Hepatocyte (in vitro differentiated cells): ENCODE data around the gene PPP3CA. TPM values are rescaled to one million over a fixed set of nuclear protein-coding genes. Genes with fewer than 3 reads are reported as not detected.

Experiments used
- DNase-seq: peaks from one replicate; pipeline ENCODE4 v3.0.0-alpha.2; 2016; ENCODE audit warnings: low spot score
- H2AFZ ChIP-seq: fragments of 200-600 bp; sonication (generic); 2 replicates; pipeline ENCODE4 v1.6.0; 2016; ENCODE audit warnings: antibody characterized with exemption, mild to moderate bottlenecking
- H3K27ac ChIP-seq: fragments of 200-600 bp; sonication (generic); 2 replicates; pipeline ENCODE4 v1.5.1; 2016; ENCODE audit warnings: mild to moderate bottlenecking
- H3K27me3 ChIP-seq: fragments of 200-600 bp; sonication (generic); 2 replicates; pipeline ENCODE4 v1.6.1; 2016
- H3K36me3 ChIP-seq: fragments of 200-600 bp; sonication (generic); replicated peaks from 2 replicates; pipeline ENCODE4 v1.5.1; 2016; ENCODE audit warnings: low read depth; ENCODE audit not compliant: insufficient read depth
- H3K4me1 ChIP-seq: fragments of 200-600 bp; sonication (generic); 2 replicates; pipeline ENCODE4 v1.5.1; 2016; ENCODE audit warnings: mild to moderate bottlenecking, moderate library complexity; ENCODE audit not compliant: insufficient read depth
- H3K4me2 ChIP-seq: fragments of 200-600 bp; sonication (generic); 2 replicates; pipeline ENCODE4 v1.6.0; 2016
- H3K4me3 ChIP-seq: fragments of 200-600 bp; sonication (generic); 2 replicates; pipeline ENCODE4 v1.5.1; 2016; ENCODE audit warnings: mild to moderate bottlenecking
- H3K79me2 ChIP-seq: fragments of 200-600 bp; sonication (generic); 2 replicates; pipeline ENCODE4 v1.6.0; 2017; ENCODE audit warnings: mild to moderate bottlenecking
- H3K9me2 ChIP-seq: fragments of 200-600 bp; sonication (generic); replicated peaks from 2 replicates; pipeline ENCODE4 v1.6.0; 2017; ENCODE audit warnings: mild to moderate bottlenecking; ENCODE audit not compliant: insufficient read depth
- H3K9me3 ChIP-seq: fragments of 200-600 bp; sonication (generic); 2 replicates; pipeline ENCODE4 v1.5.1; 2016; ENCODE audit warnings: low read depth, mild to moderate bottlenecking
- H4K20me1 ChIP-seq: fragments of 200-600 bp; sonication (generic); 2 replicates; pipeline ENCODE4 v1.6.0; 2016; ENCODE audit warnings: mild to moderate bottlenecking; ENCODE audit not compliant: insufficient read depth, poor library complexity, severe bottlenecking
- CTCF ChIP-seq: fragments of 200-600 bp; sonication (generic); IDR thresholded peaks from 2 replicates; pipeline ENCODE4 v1.5.1; 2016; ENCODE audit warnings: antibody characterized with exemption, mild to moderate bottlenecking; ENCODE audit not compliant: poor library complexity
- EZH2 ChIP-seq: fragments of 200-600 bp; sonication (generic); IDR thresholded peaks from 2 replicates; pipeline ENCODE4 v1.6.1; 2016; ENCODE audit warnings: antibody characterized with exemption, mild to moderate bottlenecking, borderline replicate concordance
- EZH2phosphoT487 ChIP-seq: fragments of 200-600 bp; sonication (generic); IDR thresholded peaks from one replicate; pipeline ENCODE4 v1.6.1; 2018; ENCODE audit warnings: antibody characterized with exemption, mild to moderate bottlenecking, low read depth, moderate library complexity; ENCODE audit not compliant: unreplicated experiment, severe bottlenecking
- WGBS: methylation state at CpG from one replicate; pipeline ENCODE4 v1.1.6; 2016; ENCODE audit warnings: low lambda C conversion rate; ENCODE audit errors: missing lambda C conversion rate; 5-methylcytosine and 5-hydroxymethylcytosine counted together
- polyA plus RNA-seq: library from polyadenylated mRNA; unstranded; fragments of >200 nt; fragmentation: Nextera tagmentation; extraction: Ambion mirVana; gene quantifications from 2 replicates; pipeline ENCODE4 v1.2.1, GENCODE V29; 2016
- total RNA-seq: library from RNA; depleted of rRNA; stranded (reverse); fragments of >200 nt; gene quantifications from 2 replicates; pipeline ENCODE4 v1.2.3, GENCODE V29; 2014

The PPP3CA gene
- total and polyA plus RNA-seq, 2 experiments from 2014 or later, result 12.9 to 49.5 TPM

DNA sequence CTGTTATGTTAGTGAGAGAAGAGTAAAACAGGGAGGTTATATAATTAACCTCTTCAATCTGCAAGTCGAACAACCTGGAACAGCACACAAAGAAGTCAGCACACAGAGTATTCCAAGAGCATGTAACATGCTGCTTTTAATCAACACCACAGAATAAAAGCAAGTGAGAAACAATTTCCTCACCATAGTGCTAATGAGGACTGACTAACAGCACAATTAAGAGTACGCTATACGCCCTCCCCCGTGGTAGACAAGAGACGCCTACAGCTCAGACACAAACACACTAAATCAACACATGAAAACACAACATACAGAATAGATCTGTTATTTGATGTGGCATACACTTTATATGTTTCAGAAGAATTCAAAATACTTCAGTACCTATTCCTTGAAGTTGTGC is 103.0 kb downstream of the PPP3CA start:
- Histone ChIP-seq H2AFZ (no peak overlapping the region), H4K20me1 (peaks cover 16% of the 10 kb centered on the region), H3K36me3 (no peaks in the 10 kb centered on the region), H3K27ac (no peak overlapping the region), H3K4me2 (no peak overlapping the region), H3K4me3 (no peak overlapping the region), H3K27me3 (no peaks in the 10 kb centered on the region), H3K4me1 (no peaks in the 10 kb centered on the region), H3K9me2 (no peaks in the 10 kb centered on the region), H3K79me2 (peaks cover 91% of the 10 kb centered on the region), H3K9me3 (no peaks in the 10 kb centered on the region)
- DNase-seq, result no peak
- no peak for TF ChIP-seq EZH2
- no peak for TF ChIP-seq CTCF
- no peak for TF ChIP-seq EZH2phosphoT487
- 90% methylated on average over 5 of the region's 5 CpGs for WGBS

DNA sequence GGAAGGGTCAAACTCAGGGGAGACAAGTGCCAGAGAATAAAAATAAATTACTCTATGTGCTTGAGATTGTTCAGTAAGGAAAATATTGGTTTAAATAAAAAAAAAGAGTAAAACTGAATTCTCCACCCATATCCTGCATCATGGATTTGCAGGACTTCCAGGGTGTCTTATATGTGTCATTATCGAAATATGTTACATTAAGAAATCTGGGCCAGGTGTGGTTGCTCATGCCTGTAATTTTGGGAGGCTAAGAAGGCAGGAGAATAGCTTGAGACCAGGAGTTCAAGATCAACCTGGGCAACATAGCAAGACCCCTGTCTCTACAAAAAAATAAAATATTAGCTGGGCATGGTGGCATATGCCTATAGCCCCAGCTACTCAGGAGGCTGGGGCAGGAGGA is 104.9 kb downstream of the PPP3CA start:
- TF ChIP-seq EZH2phosphoT487 (no peak), CTCF (no peak), EZH2 (no peak)
- H4K20me1 ChIP-seq, result peaks cover 24% of the 10 kb centered on the region
- H3K79me2 ChIP-seq, result peaks cover 96% of the 10 kb centered on the region
- no peak overlapping the region for H3K4me2 ChIP-seq
- no peak overlapping the region for H3K27ac ChIP-seq
- no peaks in the 10 kb centered on the region for H3K9me3 ChIP-seq
- no peak overlapping the region for H3K4me3 ChIP-seq
- no peaks in the 10 kb centered on the region for H3K36me3 ChIP-seq
- H2AFZ ChIP-seq, result no peak overlapping the region
- peaks cover 5% of the 10 kb centered on the region for H3K4me1 ChIP-seq
- DNase-seq, result no peak
- H3K27me3 ChIP-seq, result no peaks in the 10 kb centered on the region
- H3K9me2 ChIP-seq, result no peaks in the 10 kb centered on the region
- WGBS, result 100% methylated on average over 1 of the region's 1 CpG

DNA sequence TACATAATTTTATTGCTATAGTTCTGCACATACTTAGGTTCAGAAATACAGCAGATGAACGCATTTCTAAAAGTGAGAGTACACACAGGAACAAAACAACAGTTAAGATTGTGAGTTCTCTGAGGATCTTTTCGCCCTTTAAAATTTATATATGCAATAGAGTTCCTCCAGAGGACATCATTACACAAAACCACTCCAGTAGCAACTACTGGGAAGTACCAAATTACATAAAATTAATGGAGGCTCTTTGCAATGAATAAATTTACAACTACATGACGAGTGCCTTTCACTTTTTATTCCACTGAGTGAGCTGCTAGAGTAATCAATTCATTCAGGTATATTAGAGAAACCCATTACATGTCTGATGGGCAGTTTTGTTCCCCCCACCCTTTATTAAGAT is 107.2 kb downstream of the PPP3CA start:
- no peak for DNase-seq
- Histone ChIP-seq H3K4me2 (no peak overlapping the region), H3K79me2 (peaks cover 96% of the 10 kb centered on the region), H3K27me3 (no peaks in the 10 kb centered on the region), H3K4me1 (peaks cover 5% of the 10 kb centered on the region), H3K9me2 (no peaks in the 10 kb centered on the region), H3K9me3 (no peaks in the 10 kb centered on the region), H3K27ac (no peak overlapping the region), H3K4me3 (no peak overlapping the region), H4K20me1 (peaks cover 34% of the 10 kb centered on the region), H2AFZ (no peak overlapping the region), H3K36me3 (no peaks in the 10 kb centered on the region)
- TF ChIP-seq EZH2phosphoT487 (no peak), CTCF (no peak), EZH2 (no peak)
- WGBS, result 95% methylated on average over 3 of the region's 3 CpGs

- H3K4me3 ChIP-seq, result no peak overlapping the region
- TF ChIP-seq EZH2phosphoT487 (no peak), EZH2 (no peak), CTCF (no peak)
- peaks cover 96% of the 10 kb centered on the region for H3K79me2 ChIP-seq
- peaks cover 5% of the 10 kb centered on the region for H3K4me1 ChIP-seq
- H3K36me3 ChIP-seq, result no peaks in the 10 kb centered on the region
- H2AFZ ChIP-seq, result no peak overlapping the region
- no peak overlapping the region for H3K4me2 ChIP-seq
- H3K27me3 ChIP-seq, result no peaks in the 10 kb centered on the region
- 75% methylated on average over 1 of the region's 1 CpG for WGBS
- H3K27ac ChIP-seq, result no peak overlapping the region
- DNase-seq, result no peak
- no peaks in the 10 kb centered on the region for H3K9me3 ChIP-seq
- H3K9me2 ChIP-seq, result no peaks in the 10 kb centered on the region
- peaks cover 34% of the 10 kb centered on the region for H4K20me1 ChIP-seq
These were observed 107.7 kb downstream of the PPP3CA start for GRCh38 chr4:101239665-101240064.
